SK-N-MC (cell line): ENCODE results near the gene TMEM121B.

ENCODE experiments used
- EZH2 ChIP-seq: fragments of 200-600 bp; sonication (generic); IDR thresholded peaks from one replicate; pipeline ENCODE4 v1.6.1; 2017; ENCODE audit warnings: antibody characterized with exemption
- POLR2AphosphoS5 ChIP-seq: IDR thresholded peaks from 2 replicates; pipeline ENCODE4 v1.6.1; 2012; ENCODE audit warnings: mild to moderate bottlenecking, low read depth, low read length, borderline replicate concordance

- TF ChIP-seq EZH2 (no peak), POLR2AphosphoS5 (no peak)
Measured at GRCh38 chr22:17131686-17132085, 10.5 kb upstream of the TMEM121B start.
